A549 (cell line): ENCODE measurements around the gene TSHZ2.

ENCODE experiments used
- CBX2 ChIP-seq: fragments of 200-600 bp; sonication (generic); IDR thresholded peaks from 2 replicates; pipeline ENCODE4 v1.6.1; 2016; ENCODE audit warnings: low read depth, mild to moderate bottlenecking, borderline replicate concordance
- CTCF ChIP-seq: fragments of >200 bp; sonication (Bioruptor Twin); formaldehyde crosslinking; IDR thresholded peaks from 3 replicates; pipeline ENCODE4 v1.5.1; 2016
- ELK1 ChIP-seq: fragments of 150-350 bp; IDR thresholded peaks from 2 replicates; pipeline ENCODE4 v1.6.1; 2014; ENCODE audit warnings: low read depth, mild to moderate bottlenecking, low read length
- GATA3 ChIP-seq: IDR thresholded peaks from 2 replicates; pipeline ENCODE4 v1.6.1; 2012; ENCODE audit warnings: borderline replicate concordance
- MAFK ChIP-seq: fragments of 450-650 bp; IDR thresholded peaks from 2 replicates; pipeline ENCODE4 v1.6.1; 2014; ENCODE audit not compliant: partially characterized antibody
- MYC ChIP-seq: IDR thresholded peaks from 2 replicates; pipeline ENCODE4 v1.6.1; 2012; ENCODE audit warnings: mild to moderate bottlenecking, inconsistent platforms, low read length, improper control_type of control experiment, borderline replicate concordance
- PHF8 ChIP-seq: fragments of 200-600 bp; sonication (generic); IDR thresholded peaks from 2 replicates; pipeline ENCODE4 v1.6.1; 2016; ENCODE audit warnings: low read depth, mild to moderate bottlenecking, antibody characterized with exemption, moderate library complexity, borderline replicate concordance
- POLR2A ChIP-seq: IDR thresholded peaks from 2 replicates; pipeline ENCODE4 v1.6.1; 2012; ENCODE audit warnings: mild to moderate bottlenecking, low read length
- POLR2AphosphoS2 ChIP-seq: conservative IDR thresholded peaks from 2 replicates; pipeline ENCODE4 v1.6.1; 2012; ENCODE audit warnings: low read length, improper control_type of control experiment, inconsistent platforms
- USF2 ChIP-seq: fragments of 450-650 bp; IDR thresholded peaks from 2 replicates; pipeline ENCODE4 v1.6.1; 2014; ENCODE audit warnings: antibody characterized with exemption

GRCh38 chr20:53020834-53021233, 48.7 kb downstream of the TSHZ2 start:
- TF ChIP-seq POLR2A, result no peak
- no peak for TF ChIP-seq CTCF
- TF ChIP-seq ELK1, result no peak
- TF ChIP-seq MYC, result no peak
- TF ChIP-seq POLR2AphosphoS2, result no peak
- TF ChIP-seq USF2, result no peak
- TF ChIP-seq GATA3, result no peak
- TF ChIP-seq PHF8, result no peak
- no peak for TF ChIP-seq MAFK
- no peak for TF ChIP-seq CBX2
